GM18526 (cell line): ENCODE data around the gene CDH6.

Source experiments
- POLR2A ChIP-seq: IDR thresholded peaks from 3 replicates; pipeline ENCODE4 v1.6.1; 2011; ENCODE audit not compliant: insufficient read length; ENCODE audit errors: extremely low read depth

The CDH6 gene

DNA sequence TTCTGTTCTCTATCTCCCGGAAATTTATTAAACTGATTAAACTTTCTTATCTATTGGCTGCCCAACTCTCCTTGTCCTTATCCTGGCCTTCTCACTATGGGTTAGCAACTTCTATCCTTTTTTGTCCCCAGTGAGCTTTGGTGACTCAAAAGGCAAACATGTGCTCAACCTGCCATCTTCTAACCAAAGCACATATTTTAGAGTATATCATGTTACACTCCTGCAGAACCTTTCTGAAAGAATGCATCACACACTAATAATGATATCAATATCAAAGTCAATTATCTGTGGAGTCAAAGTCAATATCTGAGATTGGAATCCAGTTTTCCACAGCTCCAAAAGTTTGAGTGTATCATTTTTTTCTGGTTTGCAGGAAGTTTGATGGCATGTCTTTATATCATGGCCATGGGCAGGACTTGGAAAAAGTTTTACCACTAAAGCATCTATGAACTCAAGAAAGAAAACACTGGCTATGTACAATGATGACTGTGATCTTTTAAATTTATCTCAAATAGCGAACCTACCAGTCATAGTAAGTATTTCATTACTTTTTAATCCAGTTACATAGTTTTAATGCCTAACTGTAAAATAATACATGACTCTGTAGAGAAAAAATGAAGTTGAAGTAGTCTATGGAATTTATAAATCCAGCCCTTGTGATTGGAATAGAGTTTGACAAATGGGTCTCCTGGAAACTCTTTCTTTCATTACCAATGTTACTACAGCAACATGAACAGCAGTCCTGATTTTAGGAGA is 171.6 kb downstream of the CDH6 start:
- TF ChIP-seq POLR2A: no peak

DNA sequence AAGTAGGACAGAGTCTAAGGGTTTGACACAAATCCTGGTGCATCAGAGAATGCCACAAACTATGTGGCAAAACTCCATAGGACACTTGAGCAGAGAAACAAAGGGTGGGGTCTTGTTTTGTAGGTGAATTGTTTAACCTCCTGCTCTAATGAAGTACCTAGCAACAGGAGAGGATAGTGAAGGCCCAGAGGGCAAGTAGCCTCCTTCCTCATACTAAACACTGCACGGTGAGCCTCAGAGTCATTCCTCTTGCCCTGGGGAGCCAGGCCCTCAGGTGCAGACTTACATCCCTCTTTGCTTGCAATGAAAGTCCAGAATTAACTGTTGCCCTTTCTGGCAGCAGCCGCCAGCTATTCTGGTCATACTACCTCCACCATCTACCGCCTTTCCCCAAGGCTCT is 172.3 kb downstream of the CDH6 start:
- no peak for TF ChIP-seq POLR2A

DNA sequence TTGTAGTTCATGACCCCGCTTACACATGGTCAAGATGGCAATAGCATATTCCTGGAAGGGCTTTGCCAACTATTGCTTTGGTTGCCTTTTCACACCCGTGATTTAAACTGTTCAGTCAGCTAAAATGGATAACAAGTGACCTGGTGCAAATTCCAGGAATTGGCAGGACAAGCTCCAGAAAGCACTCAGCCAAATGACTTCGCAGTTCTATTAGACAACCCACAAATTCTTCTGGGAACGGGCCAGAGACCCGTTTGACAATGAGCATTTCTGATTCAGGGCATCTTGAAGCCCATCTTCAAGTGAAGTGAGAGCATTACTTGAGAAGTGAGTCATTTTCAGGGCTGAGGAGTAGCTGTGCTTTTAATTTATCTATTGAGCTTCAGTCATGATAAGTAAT is 173.5 kb downstream of the CDH6 start:
- TF ChIP-seq POLR2A: no peak

DNA sequence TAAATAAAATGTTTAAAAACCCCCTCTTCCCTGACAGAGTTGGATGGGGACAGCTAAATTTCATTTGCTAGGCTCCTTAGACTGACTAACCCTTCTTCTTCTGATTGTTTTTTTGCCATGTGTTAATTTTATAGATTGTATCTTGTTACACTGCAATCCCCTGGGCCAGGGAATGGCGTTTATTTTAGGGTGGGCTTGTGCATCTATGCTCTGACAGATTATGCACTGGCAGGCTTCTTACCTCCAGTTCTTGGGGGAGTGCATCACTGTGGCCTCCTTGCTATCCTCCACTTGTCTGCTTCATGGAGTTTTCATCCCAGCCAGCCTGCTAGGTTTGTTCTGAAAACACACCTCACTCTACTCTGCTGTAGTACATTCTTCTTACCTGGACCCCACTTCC is 178.6 kb downstream of the CDH6 start:
- no peak for TF ChIP-seq POLR2A

DNA sequence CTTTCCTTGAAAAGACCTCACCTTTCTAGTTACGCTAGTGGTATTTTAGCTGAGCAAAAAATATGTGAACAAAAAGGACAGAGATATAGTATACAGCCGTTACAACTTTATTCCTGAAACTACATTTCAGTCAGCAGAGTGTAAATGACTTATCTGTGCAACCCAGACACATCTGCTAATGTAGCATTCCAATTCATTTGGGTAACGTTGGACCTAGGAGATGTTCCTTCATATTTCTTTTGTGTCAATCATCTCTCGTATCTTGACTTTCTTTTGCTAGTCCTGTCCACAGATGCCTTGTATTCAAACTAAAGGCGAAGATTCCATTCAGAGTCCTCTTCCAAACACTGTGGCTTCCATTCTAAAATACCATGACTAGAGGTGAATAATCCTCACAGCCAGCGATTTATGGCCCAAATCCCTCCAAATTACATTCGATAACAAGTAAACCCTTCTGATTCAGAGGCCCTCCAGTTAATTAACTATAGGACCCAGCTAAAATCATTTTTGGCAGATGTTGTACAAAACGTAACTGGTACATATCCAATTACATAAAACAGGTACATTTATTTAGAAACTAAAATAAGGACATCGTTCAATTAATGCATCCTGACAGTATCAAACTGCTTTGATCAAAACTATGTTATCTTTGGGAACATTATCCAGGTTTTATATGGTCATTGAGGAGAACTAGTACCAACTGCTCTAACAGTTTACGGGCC is 182.7 kb downstream of the CDH6 start:
- TF ChIP-seq POLR2A: no peak

DNA sequence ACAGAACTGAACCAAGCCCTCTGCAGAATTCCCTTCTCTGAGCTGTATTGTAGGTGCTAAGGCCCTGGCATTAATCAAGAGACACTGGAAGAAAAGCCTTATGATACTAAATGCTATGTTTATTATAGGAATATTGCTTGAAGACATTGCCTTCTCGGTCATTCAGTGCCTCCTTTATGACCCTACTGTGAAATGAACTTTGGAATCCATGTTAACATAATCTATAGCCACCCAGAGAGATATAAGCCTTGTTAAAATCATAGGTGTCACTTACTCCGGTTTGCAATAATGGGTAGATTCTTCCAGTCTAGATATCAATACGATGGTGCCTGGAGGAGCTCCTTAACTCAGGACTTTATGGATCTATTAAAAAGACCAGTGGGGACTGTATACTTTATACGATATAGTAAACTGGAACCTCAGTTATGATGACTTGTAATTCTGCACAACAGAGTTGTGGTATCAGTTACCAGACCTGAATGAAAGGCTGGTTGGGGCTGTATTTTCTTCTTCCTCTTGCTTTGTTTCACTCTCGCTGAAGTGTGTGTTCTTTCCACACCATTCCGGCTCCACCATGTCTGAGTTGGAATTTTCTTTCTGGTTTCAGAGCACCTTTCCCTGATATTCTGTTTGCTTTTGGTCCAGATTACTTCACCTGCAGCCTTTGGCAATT is 183.9 kb downstream of the CDH6 start:
- no peak for TF ChIP-seq POLR2A

DNA sequence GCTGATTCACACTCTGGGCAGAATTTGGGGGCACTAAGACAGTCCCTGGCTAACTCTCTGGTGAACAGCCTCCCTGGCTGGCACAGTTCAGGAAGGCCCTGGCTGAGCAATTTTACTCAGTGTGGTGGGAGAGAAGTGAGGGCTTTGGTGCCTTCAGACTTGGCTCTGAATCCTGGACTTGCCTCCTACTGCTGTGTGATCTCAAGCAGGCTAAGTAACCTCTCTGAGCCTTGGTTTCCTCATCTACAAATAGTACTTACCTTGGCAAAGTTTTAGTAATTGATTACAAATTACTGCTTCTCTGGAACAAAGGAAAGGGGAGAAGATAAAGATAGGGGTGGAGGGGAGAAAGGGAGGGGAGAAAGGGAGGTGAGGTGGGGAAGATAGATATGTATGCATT is 184.7 kb downstream of the CDH6 start:
- TF ChIP-seq POLR2A: no peak
